ENCODE measurements around the gene ADAMTS12.

ADAMTS12 gene

DNA sequence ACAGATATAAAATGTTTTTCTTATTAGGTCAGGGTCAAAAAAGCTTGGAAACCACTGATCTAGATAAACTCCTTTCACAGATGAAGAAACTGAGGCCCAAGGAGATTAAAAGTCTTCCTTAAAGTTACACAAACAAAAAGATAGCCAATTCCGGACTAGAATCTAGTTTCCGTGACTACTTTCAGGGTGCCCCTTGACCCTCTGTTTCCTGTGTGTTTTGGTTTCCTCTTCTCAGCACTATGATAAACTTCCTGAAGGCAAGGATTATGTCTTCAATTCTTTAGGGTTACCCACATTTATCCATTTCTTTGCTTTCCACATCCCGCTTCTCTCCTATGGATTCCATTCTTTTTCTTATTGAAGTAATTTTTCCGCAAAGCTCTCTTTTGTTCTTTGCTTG lies 83.1 kb downstream of the ADAMTS12 start:
- TF ChIP-seq, protein P1, sequence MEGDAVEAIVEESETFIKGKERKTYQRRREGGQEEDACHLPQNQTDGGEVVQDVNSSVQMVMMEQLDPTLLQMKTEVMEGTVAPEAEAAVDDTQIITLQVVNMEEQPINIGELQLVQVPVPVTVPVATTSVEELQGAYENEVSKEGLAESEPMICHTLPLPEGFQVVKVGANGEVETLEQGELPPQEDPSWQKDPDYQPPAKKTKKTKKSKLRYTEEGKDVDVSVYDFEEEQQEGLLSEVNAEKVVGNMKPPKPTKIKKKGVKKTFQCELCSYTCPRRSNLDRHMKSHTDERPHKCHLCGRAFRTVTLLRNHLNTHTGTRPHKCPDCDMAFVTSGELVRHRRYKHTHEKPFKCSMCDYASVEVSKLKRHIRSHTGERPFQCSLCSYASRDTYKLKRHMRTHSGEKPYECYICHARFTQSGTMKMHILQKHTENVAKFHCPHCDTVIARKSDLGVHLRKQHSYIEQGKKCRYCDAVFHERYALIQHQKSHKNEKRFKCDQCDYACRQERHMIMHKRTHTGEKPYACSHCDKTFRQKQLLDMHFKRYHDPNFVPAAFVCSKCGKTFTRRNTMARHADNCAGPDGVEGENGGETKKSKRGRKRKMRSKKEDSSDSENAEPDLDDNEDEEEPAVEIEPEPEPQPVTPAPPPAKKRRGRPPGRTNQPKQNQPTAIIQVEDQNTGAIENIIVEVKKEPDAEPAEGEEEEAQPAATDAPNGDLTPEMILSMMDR (IDR thresholded peaks at IDR 0.05), result no peak

DNA sequence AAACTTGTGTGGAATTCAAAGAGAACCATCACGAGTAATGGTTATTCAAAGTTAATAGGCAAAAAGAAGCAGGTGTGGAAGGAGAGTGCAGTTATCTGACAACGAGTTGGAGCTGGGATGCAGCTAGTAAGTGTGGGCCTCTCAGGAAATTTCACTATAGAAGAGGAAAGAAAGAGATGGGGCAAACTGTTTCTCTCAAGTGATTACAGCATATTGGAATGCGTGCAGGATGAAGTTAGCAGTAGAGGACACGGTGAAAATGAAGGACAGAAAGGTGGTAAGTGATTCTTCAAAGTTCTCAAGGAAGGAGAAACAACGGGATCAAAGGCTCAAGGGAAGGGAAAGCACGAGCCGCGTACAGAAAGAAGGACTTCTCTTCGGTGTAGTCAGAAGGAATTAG lies 84.0 kb downstream of the ADAMTS12 start:
- TF ChIP-seq, protein P1 (IDR thresholded peaks at IDR 0.05), result no peak

DNA sequence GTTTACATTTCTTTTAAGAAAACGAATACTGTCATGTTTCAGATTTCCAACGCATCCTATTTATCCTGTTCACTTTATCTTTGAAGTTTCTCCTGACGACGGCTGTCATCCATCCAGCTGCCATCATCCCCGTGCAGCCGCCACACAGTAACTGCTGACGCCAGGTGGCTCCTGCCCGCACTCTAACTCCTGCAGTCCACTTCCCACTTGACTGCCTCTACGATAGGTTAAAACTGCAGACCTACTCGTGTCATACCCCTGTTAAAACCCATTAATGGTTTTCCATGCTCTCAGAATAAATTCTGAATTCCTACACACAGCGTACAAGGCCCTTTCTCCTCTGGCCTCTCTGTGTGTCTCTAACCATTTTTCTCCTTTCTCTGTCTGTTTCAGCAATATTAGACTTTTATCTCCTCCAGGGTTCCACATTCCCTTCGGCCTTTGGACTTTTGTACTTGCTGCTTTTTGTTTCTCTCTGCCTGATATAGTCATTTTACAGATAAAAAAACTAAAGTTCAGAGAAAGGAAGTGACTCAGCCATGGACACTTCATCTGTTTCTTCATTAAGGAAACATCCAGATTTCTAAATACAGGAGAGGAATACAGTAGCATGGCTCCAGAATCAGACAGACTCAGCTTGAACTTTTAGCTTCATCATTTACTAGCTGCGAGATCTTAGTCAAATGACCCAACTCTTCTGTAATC lies 84.9 kb downstream of the ADAMTS12 start:
- TF ChIP-seq, protein P1 (IDR thresholded peaks at IDR 0.05), result no peak

DNA sequence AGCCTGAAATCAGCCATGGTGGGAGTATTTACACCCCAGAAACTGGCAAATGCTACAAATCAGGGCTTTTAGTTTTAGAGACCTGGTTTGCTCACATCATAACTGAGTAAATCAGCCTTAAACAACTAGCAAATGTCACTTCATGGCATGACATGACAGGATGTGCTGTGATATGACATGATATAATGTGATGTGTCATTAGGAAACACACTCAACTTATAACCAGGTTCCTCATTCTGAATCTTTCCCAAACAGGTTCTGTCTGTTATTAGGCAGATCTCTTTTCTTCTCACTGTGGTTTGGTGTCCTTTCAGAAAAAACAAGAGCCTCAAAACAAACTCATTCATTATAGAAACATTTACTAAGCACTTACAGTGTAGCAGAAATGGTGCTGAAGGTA lies 90.5 kb downstream of the ADAMTS12 start:
- TF ChIP-seq, protein P1 (IDR thresholded peaks at IDR 0.05), result no peak

DNA sequence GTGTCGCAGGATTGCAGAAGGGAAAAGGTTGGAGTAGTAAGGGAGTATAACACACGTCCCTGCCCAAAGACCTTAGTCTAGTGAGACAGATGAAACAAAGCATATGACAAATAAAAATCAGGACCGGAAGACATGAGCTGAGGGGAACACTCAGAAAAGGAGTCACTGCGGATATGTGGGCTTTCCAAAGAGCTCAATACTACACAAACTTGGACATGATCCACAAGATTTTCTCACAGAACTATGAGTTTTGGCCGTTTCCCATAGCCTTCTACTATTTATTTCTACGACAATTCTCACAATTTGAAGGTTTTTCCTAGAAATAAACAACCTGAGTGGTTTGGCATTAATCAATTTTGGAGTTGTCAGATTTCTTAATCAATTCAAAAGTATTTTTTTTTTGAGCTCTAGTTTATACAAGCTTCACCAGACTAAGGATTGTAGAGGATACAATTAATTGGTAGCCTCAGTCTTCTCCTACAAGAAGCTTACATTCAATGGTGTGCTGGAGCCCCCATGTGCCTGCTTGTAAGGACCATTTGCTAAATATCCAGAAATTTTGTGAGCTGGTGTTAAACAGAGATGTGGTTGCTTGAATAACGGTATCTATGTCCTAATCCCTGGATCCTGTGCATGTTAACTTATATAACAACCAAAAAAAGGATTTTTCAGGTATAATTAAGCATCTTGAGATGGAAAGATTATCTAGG lies 91.4 kb downstream of the ADAMTS12 start:
- TF ChIP-seq, protein P1 (IDR thresholded peaks at IDR 0.05), result no peak

DNA sequence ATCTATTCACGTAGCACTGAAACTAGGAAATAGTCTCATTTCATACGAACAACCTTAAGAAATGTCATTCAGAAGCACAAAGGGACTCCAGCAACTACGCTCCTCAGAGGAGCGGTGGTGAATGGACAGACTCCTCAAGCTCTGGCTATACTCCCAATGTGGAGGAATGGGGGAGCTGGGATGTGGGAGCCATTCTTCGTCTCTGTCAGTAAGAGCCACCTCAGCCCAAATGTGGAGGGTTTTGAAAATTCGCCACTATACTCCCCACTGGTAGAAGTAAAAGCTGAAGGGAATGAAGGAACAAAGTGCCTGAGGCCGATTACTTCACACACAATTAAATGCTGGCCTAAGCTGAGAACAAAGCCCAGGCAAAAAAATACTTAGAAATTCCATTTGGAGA lies 96.3 kb downstream of the ADAMTS12 start:
- TF ChIP-seq, protein P1 (IDR thresholded peaks at IDR 0.05), result no peak

- TF ChIP-seq, protein P1 (IDR thresholded peaks at IDR 0.05), result no peak
Measured at GRCh38 chr5:33794550-33795181, 97.1 kb downstream of the ADAMTS12 start.

Measured in LNCAP (cell line).